HEK293 (cell line): ENCODE measurements around the gene THAP4.
"Not testable (repeated sequence)": the region's sequence is repeated elsewhere in the genome, so short reads cannot be mapped to it uniquely, and the experiment has no call there.

Experiments used
- CTCF ChIA-PET: fragments of 350-600 bp; formaldehyde crosslinking; extraction: SDS; loops from one replicate; lab custom pipeline; 2021; ENCODE audit warnings: antibody characterized with exemption; lab: Yijun Ruan, JAX
- POLR2A ChIA-PET: fragments of 300-600 bp; formaldehyde crosslinking; extraction: SDS; loops from one replicate; lab custom pipeline; 2020; ENCODE audit warnings: antibody characterized with exemption, inconsistent platforms; lab: Yijun Ruan, JAX
- H3K27ac ChIP-seq: fragments of 200-500 bp; sonication (Bioruptor generic); 2 replicates; pipeline ENCODE4 v1.5.1; 2014; ENCODE audit warnings: low read depth, low read length, control low read depth, inconsistent platforms; ENCODE audit errors: extremely low read depth
- H3K36me3 ChIP-seq, 2 experiments: fragments of 200-500 bp in 1 of 2; sonication (Bioruptor generic) in 1 of 2; 1 replicate in 1 of 2; 2 replicates in 1 of 2; pipeline ENCODE4 v1.5.1; 2014 to 2017; ENCODE audit warnings: inconsistent platforms in 2 of 2, low read length in 2 of 2; ENCODE audit not compliant: control insufficient read depth in 2 of 2, insufficient read depth in 1 of 2
- H3K4me1 ChIP-seq: fragments of 200-500 bp; sonication (Bioruptor generic); 2 replicates; pipeline ENCODE4 v1.5.1; 2014; ENCODE audit warnings: mild to moderate bottlenecking, low read length, inconsistent platforms; ENCODE audit not compliant: control insufficient read depth, insufficient read depth
- H3K4me3 ChIP-seq: 2 replicates; pipeline ENCODE4 v1.5.1; 2011; ENCODE audit warnings: low read depth, mild to moderate bottlenecking, control low read depth, low read length, moderate library complexity
- H3K9me3 ChIP-seq: fragments of 200-500 bp; sonication (Bioruptor generic); 2 replicates; pipeline ENCODE4 v1.5.1; 2014; ENCODE audit warnings: low read depth, low read length, inconsistent platforms; ENCODE audit not compliant: control insufficient read depth, insufficient read depth
- GLIS2 ChIP-seq: fragments of 450-650 bp; formaldehyde crosslinking; IDR thresholded peaks from 2 replicates; pipeline ENCODE4 v1.5.1; 2016; ENCODE audit warnings: missing biosample characterization, missing genetic modification characterization
- MZF1 ChIP-seq: fragments of 450-650 bp; formaldehyde crosslinking; IDR thresholded peaks from 2 replicates; pipeline ENCODE4 v1.5.1; 2017; ENCODE audit warnings: missing biosample characterization, missing genetic modification characterization, borderline replicate concordance
- OVOL3 ChIP-seq: fragments of 450-650 bp; formaldehyde crosslinking; IDR thresholded peaks from 2 replicates; pipeline ENCODE4 v1.5.1; 2016; ENCODE audit warnings: missing biosample characterization, missing genetic modification characterization
- SCRT2 ChIP-seq: fragments of 450-650 bp; formaldehyde crosslinking; IDR thresholded peaks from 2 replicates; pipeline ENCODE4 v1.5.1; 2016; ENCODE audit warnings: missing biosample characterization, missing genetic modification characterization
- SETDB1 ChIP-seq: IDR thresholded peaks from one replicate; pipeline ENCODE4 v1.6.1; 2017; ENCODE audit warnings: mild to moderate bottlenecking, low read length, moderate library complexity, mixed read lengths; ENCODE audit not compliant: insufficient read length
- SP7 ChIP-seq: fragments of 450-650 bp; formaldehyde crosslinking; IDR thresholded peaks from 2 replicates; pipeline ENCODE4 v1.5.1; 2016; ENCODE audit warnings: missing biosample characterization, missing genetic modification characterization
- TRIM28 ChIP-seq: IDR thresholded peaks from 2 replicates; pipeline ENCODE4 v1.6.1; 2011; ENCODE audit warnings: low read length, control low read depth, borderline replicate concordance
- ZBTB1 ChIP-seq: fragments of 450-650 bp; formaldehyde crosslinking; IDR thresholded peaks from 2 replicates; pipeline ENCODE4 v1.5.1; 2016; ENCODE audit warnings: missing biosample characterization, missing genetic modification characterization
- ZNF114 ChIP-seq: fragments of 450-650 bp; formaldehyde crosslinking; IDR thresholded peaks from 2 replicates; pipeline ENCODE4 v1.5.0; 2017; ENCODE audit warnings: missing biosample characterization, missing genetic modification characterization
- ZNF529 ChIP-seq: fragments of 450-650 bp; formaldehyde crosslinking; IDR thresholded peaks from 2 replicates; pipeline ENCODE4 v1.5.1; 2017; ENCODE audit warnings: missing genetic modification characterization, missing biosample characterization; ENCODE audit not compliant: insufficient replicate concordance
- ZNF548 ChIP-seq: fragments of 450-650 bp; formaldehyde crosslinking; IDR thresholded peaks from 2 replicates; pipeline ENCODE4 v1.5.1; 2016; ENCODE audit warnings: missing biosample characterization, missing genetic modification characterization
- ZNF558 ChIP-seq: fragments of 450-650 bp; formaldehyde crosslinking; IDR thresholded peaks from 2 replicates; pipeline ENCODE4 v1.5.1; 2016; ENCODE audit warnings: missing biosample characterization, missing genetic modification characterization
- ZNF610 ChIP-seq: fragments of 450-650 bp; formaldehyde crosslinking; IDR thresholded peaks from 2 replicates; pipeline ENCODE4 v1.5.1; 2016; ENCODE audit warnings: missing biosample characterization, missing genetic modification characterization, borderline replicate concordance
- ZNF629 ChIP-seq: fragments of 450-650 bp; formaldehyde crosslinking; IDR thresholded peaks from 2 replicates; pipeline ENCODE4 v1.5.1; 2017; ENCODE audit warnings: missing biosample characterization, missing genetic modification characterization
- TF ChIP-seq, protein P1 (sequence below): fragments of 450-650 bp; formaldehyde crosslinking; IDR thresholded peaks from 2 replicates; pipeline ENCODE4 v1.5.1; 2016; ENCODE audit warnings: missing biosample characterization, missing genetic modification characterization
- TF ChIP-seq, protein P2 (sequence below): fragments of 450-650 bp; IDR thresholded peaks from 2 replicates; pipeline ENCODE4 v1.5.1; 2018; ENCODE audit warnings: missing biosample characterization, missing genetic modification characterization
- TF ChIP-seq, protein P3 (sequence below): fragments of 450-650 bp; formaldehyde crosslinking; IDR thresholded peaks from 2 replicates; pipeline ENCODE4 v1.5.1; 2016; ENCODE audit warnings: missing biosample characterization, missing genetic modification characterization
- TF ChIP-seq, protein P4 (sequence below): fragments of 450-650 bp; formaldehyde crosslinking; optimal IDR thresholded peaks from 2 replicates; pipeline ENCODE3; 2016; ENCODE audit warnings: missing biosample characterization, mild to moderate bottlenecking, missing genetic modification characterization
- TF ChIP-seq, protein P5 (sequence below): fragments of 450-650 bp; formaldehyde crosslinking; conservative IDR thresholded peaks from 2 replicates; pipeline ENCODE4 v1.5.1; 2016; ENCODE audit warnings: low read depth, missing biosample characterization, missing genetic modification characterization

THAP4 gene

DNA sequence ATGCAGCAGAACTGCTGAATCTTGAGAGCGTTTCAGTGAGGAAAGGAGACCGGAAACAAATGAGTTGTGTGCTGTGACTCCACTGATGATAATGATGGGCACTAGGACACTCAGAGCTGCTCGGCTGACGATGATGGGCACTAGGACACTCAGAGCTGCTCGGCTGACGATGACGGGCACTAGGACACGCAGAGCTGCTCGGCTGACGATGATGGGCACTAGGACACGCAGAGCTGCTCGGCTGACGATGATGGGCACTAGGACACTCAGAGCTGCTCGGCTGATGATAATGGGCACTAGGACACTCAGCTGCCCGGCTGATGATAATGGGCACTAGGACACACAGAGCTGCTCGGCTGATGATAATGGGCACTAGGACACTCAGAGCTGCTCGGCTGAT is 47.1 kb downstream of the THAP4 start:
- H3K27ac ChIP-seq, POLR2A ChIA-PET, H3K4me1 ChIP-seq, H3K9me3 ChIP-seq, H3K4me3 ChIP-seq, CTCF ChIA-PET: not testable (repeated sequence)
- H3K36me3 ChIP-seq, result peaks cover 15 to 79% of the 10 kb centered on the region in 2 experiments; a peak in 2 of 3 replicates

DNA sequence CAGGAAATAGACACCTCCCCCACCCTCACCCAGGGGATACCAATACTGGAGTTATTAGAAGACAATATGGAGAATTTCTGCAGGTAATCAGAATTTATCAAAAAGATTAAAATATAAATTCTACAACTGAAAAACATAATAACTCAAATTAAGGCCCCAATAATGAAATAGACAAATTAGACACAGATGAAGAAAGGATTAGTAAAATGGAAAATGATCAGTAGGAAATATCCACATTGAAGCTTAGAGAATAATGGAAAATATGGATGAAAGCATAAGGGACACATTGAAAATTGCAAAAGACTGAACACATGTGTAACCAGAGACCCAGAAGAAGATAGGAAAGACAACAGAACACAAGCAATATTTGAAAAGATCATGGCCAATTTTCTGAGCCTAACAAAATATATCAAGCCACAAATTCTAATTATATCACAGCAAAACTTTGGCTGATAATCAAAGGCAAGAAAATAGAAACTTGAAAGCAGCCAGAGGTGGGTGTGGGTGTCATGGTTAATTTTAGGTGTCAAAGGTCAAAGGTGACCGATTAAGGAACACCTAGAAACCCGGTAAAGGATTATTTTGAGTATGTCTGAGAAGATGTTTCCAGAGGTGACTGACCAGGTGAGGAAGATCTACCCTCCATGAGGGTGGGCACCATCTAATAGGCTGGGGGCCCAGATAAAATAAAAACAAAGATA is 50.2 kb downstream of the THAP4 start:
- CTCF ChIA-PET, result no interaction called here
- Histone ChIP-seq H3K4me1 (no peaks in the 10 kb centered on the region), H3K27ac (no peak overlapping the region), H3K36me3 (peaks cover 18 to 80% of the 10 kb centered on the region in 2 experiments), H3K9me3 (no peaks in the 10 kb centered on the region), H3K4me3 (no peak overlapping the region)
- POLR2A ChIA-PET, result interaction anchor here (0.6 kb wide), 1 partner anchor 83 kb away, joined by 5 read pairs; no protein-coding TSS in a partner anchor
- TF ChIP-seq, protein P1, sequence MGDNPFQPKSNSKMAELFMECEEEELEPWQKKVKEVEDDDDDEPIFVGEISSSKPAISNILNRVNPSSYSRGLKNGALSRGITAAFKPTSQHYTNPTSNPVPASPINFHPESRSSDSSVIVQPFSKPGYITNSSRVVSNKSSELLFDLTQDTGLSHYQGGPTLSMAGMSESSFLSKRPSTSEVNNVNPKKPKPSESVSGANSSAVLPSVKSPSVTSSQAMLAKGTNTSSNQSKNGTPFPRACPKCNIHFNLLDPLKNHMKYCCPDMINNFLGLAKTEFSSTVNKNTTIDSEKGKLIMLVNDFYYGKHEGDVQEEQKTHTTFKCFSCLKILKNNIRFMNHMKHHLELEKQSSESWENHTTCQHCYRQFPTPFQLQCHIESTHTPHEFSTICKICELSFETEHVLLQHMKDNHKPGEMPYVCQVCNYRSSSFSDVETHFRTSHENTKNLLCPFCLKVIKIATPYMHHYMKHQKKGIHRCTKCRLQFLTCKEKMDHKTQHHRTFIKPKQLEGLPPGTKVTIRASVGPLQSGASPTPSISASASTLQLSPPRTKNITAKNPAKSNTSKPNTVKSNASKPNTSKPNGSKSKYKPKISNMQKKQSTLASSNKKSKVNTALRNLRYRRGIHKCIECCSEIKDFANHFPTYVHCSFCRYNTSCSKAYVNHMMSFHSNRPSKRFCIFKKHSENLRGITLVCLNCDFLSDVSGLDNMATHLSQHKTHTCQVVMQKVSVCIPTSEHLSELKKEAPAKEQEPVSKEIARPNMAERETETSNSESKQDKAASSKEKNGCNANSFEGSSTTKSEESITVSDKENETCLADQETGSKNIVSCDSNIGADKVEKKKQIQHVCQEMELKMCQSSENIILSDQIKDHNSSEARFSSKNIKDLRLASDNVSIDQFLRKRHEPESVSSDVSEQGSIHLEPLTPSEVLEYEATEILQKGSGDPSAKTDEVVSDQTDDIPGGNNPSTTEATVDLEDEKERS (tag by site-specific recombination), result peak; percentile 91
- TF ChIP-seq ZNF558 (tag by site-specific recombination) (peak; percentile 63; the same call in 1 of the 2 replicates), MZF1 (tag by site-specific recombination) (no peak), ZNF610 (tag by site-specific recombination) (0 out of 2 replicates have a peak, but pooled peaks have one; percentile 38), SETDB1 (peak; percentile 98), TRIM28 (peak; percentile 78; the same call in 1 of the 2 replicates), ZNF114 (tag by site-specific recombination) (no peak)
- TF ChIP-seq, protein P2, sequence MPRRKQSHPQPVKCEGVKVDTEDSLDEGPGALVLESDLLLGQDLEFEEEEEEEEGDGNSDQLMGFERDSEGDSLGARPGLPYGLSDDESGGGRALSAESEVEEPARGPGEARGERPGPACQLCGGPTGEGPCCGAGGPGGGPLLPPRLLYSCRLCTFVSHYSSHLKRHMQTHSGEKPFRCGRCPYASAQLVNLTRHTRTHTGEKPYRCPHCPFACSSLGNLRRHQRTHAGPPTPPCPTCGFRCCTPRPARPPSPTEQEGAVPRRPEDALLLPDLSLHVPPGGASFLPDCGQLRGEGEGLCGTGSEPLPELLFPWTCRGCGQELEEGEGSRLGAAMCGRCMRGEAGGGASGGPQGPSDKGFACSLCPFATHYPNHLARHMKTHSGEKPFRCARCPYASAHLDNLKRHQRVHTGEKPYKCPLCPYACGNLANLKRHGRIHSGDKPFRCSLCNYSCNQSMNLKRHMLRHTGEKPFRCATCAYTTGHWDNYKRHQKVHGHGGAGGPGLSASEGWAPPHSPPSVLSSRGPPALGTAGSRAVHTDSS (tag by site-specific recombination), result no peak
- TF ChIP-seq, all 188 proteins: peak for 5

DNA sequence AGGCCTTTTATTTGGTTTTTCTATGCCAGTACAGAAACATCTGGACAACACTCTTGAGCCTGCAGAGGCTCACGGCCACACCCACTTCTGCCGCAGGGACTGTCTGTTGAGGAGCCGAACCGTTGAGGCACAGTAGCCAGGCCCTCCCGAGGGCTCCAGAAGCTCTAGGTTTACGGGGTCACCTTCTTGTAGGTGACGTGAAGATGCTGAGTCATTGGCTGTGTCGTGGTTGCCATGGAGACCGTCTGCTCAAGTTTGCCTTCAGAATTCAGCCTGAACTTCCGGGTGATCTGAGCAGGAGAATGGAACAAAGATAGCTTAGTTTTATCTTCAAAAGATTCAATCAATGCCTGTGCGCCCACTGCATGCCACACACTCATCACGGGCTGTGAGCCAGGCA is 52.5 kb downstream of the THAP4 start:
- H3K4me3 ChIP-seq, result no peak overlapping the region
- POLR2A ChIA-PET, result no interaction called here
- CTCF ChIA-PET, result no interaction called here
- H3K27ac ChIP-seq, result no peak overlapping the region
- H3K36me3 ChIP-seq, result peaks cover 18 to 63% of the 10 kb centered on the region in 2 experiments
- H3K9me3 ChIP-seq, result no peaks in the 10 kb centered on the region
- H3K4me1 ChIP-seq, result no peaks in the 10 kb centered on the region
- TF ChIP-seq, protein P3, sequence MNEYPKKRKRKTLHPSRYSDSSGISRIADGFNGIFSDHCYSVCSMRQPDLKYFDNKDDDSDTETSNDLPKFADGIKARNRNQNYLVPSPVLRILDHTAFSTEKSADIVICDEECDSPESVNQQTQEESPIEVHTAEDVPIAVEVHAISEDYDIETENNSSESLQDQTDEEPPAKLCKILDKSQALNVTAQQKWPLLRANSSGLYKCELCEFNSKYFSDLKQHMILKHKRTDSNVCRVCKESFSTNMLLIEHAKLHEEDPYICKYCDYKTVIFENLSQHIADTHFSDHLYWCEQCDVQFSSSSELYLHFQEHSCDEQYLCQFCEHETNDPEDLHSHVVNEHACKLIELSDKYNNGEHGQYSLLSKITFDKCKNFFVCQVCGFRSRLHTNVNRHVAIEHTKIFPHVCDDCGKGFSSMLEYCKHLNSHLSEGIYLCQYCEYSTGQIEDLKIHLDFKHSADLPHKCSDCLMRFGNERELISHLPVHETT (tag by site-specific recombination), result no peak
- no peak for TF ChIP-seq ZNF629 (tag by site-specific recombination)
- no peak for TF ChIP-seq SP7 (tag by site-specific recombination)
- TF ChIP-seq ZBTB1 (tag by site-specific recombination), result no peak
- TF ChIP-seq SCRT2 (tag by site-specific recombination), result no peak
- TF ChIP-seq OVOL3 (tag by site-specific recombination), result no peak
- TF ChIP-seq GLIS2 (tag by site-specific recombination), result no peak
- TF ChIP-seq, protein P4, sequence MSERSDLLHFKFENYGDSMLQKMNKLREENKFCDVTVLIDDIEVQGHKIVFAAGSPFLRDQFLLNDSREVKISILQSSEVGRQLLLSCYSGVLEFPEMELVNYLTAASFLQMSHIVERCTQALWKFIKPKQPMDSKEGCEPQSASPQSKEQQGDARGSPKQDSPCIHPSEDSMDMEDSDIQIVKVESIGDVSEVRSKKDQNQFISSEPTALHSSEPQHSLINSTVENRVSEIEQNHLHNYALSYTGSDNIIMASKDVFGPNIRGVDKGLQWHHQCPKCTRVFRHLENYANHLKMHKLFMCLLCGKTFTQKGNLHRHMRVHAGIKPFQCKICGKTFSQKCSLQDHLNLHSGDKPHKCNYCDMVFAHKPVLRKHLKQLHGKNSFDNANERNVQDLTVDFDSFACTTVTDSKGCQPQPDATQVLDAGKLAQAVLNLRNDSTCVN (tag by site-specific recombination), result no peak
- no peak for TF ChIP-seq ZNF548 (tag by site-specific recombination)
- TF ChIP-seq, protein P5, sequence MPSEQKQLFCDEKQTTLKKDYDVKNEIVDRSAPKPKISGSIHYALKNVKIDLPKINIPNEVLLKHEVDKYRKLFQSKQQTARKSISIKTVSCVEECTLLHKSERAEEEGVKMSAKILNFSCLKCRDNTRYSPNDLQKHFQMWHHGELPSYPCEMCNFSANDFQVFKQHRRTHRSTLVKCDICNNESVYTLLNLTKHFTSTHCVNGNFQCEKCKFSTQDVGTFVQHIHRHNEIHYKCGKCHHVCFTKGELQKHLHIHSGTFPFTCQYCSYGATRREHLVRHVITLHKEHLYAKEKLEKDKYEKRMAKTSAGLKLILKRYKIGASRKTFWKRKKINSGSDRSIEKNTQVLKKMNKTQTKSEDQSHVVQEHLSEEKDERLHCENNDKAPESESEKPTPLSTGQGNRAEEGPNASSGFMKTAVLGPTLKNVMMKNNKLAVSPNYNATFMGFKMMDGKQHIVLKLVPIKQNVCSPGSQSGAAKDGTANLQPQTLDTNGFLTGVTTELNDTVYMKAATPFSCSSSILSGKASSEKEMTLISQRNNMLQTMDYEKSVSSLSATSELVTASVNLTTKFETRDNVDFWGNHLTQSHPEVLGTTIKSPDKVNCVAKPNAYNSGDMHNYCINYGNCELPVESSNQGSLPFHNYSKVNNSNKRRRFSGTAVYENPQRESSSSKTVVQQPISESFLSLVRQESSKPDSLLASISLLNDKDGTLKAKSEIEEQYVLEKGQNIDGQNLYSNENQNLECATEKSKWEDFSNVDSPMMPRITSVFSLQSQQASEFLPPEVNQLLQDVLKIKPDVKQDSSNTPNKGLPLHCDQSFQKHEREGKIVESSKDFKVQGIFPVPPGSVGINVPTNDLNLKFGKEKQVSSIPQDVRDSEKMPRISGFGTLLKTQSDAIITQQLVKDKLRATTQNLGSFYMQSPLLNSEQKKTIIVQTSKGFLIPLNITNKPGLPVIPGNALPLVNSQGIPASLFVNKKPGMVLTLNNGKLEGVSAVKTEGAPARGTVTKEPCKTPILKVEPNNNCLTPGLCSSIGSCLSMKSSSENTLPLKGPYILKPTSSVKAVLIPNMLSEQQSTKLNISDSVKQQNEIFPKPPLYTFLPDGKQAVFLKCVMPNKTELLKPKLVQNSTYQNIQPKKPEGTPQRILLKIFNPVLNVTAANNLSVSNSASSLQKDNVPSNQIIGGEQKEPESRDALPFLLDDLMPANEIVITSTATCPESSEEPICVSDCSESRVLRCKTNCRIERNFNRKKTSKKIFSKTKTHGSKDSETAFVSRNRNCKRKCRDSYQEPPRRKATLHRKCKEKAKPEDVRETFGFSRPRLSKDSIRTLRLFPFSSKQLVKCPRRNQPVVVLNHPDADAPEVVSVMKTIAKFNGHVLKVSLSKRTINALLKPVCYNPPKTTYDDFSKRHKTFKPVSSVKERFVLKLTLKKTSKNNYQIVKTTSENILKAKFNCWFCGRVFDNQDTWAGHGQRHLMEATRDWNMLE, result no peak
- TF ChIP-seq ZNF529, result no peak
